HepG2 (cell line): ENCODE results near the gene TNFAIP2. TPM values are rescaled to one million over a fixed set of nuclear protein-coding genes. Genes with fewer than 3 reads are reported as not detected.
A peak's percentile ranks its signal among the peaks of the same experiment; 100 is the strongest.

Experiments
- ATAC-seq: fragments of 200-7000 bp; cut with Tn5 transposase; 3 replicates; pipeline ENCODE4 v1.9.1; 2020; ENCODE audit warnings: mild to moderate bottlenecking, moderate library complexity
- BruUV-seq: library from RNA; stranded (reverse); fragments of 400-500 nt; replicated peaks from 2 replicates; lab custom pipeline; 2021; lab: Mats Ljungman, UMichigan
- CTCF ChIA-PET: fragments of 300-600 bp; formaldehyde crosslinking; extraction: SDS; loops from one replicate; lab custom pipeline; 2021; ENCODE audit warnings: low total read pairs, inconsistent platforms, low intra/inter-chr PET ratio; lab: Yijun Ruan, JAX
- POLR2A ChIA-PET: fragments of 350-600 bp; sonication (Branson Sonifier 250); formaldehyde crosslinking; loops from one replicate; lab custom pipeline; 2020; ENCODE audit warnings: antibody characterized with exemption, inconsistent platforms; lab: Yijun Ruan, JAX
- DNase-seq: peaks from one replicate; pipeline ENCODE4 v3.0.0-alpha.2; 2015; ENCODE audit warnings: low spot score
- FAIRE-seq: peaks from 3 replicates; lab custom pipeline; 2011; peaks lifted over from hg19 to GRCh38; lab: Jason Lieb, UNC
- H2AFZ ChIP-seq: one replicate; pipeline ENCODE4 v1.6.1; 2011; ENCODE audit warnings: low read length, inconsistent platforms
- H3K27ac ChIP-seq: fragments of 300-600 bp; 3 replicates; pipeline ENCODE4 v1.8.0; 2011; ENCODE audit warnings: mixed run types, mild to moderate bottlenecking, mixed read lengths, low read length, inconsistent platforms; ENCODE audit not compliant: insufficient read depth; ENCODE audit errors: extremely low read length
- H3K27me3 ChIP-seq, 2 experiments: fragments of 200-600 bp in 1 of 2; 2 replicates in 1 of 2; 3 replicates in 1 of 2; pipeline versions ENCODE4 v1.6.0 to v1.8.0; 2011; ENCODE audit warnings: low read length in 2 of 2, mild to moderate bottlenecking in 2 of 2, moderate library complexity in 2 of 2, inconsistent platforms in 1 of 2; ENCODE audit not compliant: insufficient read depth in 2 of 2, control insufficient read depth in 1 of 2
- H3K36me3 ChIP-seq, 2 experiments: fragments of 200-600 bp in 1 of 2; replicated peaks in 1 of 2; 2 replicates in 1 of 2; 3 replicates in 1 of 2; pipeline versions ENCODE4 v1.5.1 to v1.8.0; 2011; ENCODE audit warnings: low read length in 2 of 2, inconsistent platforms in 1 of 2; ENCODE audit not compliant: insufficient read depth in 2 of 2, control insufficient read depth in 1 of 2
- H3K4me1 ChIP-seq: 2 replicates; pipeline ENCODE4 v1.5.1; 2012; ENCODE audit warnings: low read length, inconsistent platforms; ENCODE audit not compliant: insufficient read depth
- H3K4me2 ChIP-seq: 2 replicates; pipeline ENCODE4 v1.6.0; 2011; ENCODE audit warnings: low read depth, low read length, inconsistent platforms
- H3K4me3 ChIP-seq, 3 experiments: fragments of 200-600 bp in 1 of 3; sonication (generic), shearing (Covaris generic) in 1 of 3; replicated peaks in 1 of 3; 2 replicates each; pipeline ENCODE4 v1.5.1; 2011 to 2016; ENCODE audit warnings: low read length in 3 of 3, inconsistent platforms in 2 of 3, low read depth in 2 of 3, mild to moderate bottlenecking in 2 of 3, control low read depth in 1 of 3, mixed read lengths in 1 of 3; ENCODE audit not compliant: insufficient read depth in 1 of 3
- H3K79me2 ChIP-seq: one replicate; pipeline ENCODE4 v1.6.1; 2011; ENCODE audit warnings: low read length, inconsistent platforms; ENCODE audit not compliant: insufficient read depth
- H3K9ac ChIP-seq: 2 replicates; pipeline ENCODE4 v1.6.0; 2011; ENCODE audit warnings: mild to moderate bottlenecking, low read depth, low read length, inconsistent platforms; ENCODE audit not compliant: insufficient read depth
- H3K9me3 ChIP-seq: 2 replicates; pipeline ENCODE4 v1.5.1; 2012; ENCODE audit warnings: mild to moderate bottlenecking, low read length
- H4K20me1 ChIP-seq: 2 replicates; pipeline ENCODE4 v1.6.0; 2011; ENCODE audit warnings: inconsistent platforms, mild to moderate bottlenecking, low read length, moderate library complexity; ENCODE audit not compliant: insufficient read depth
- CBX2 ChIP-seq, 2 experiments: fragments of 200-600 bp in 1 of 2; sonication (generic); formaldehyde crosslinking in 1 of 2; IDR thresholded peaks; 2 replicates each; pipeline versions ENCODE4 v1.7.0 to v1.8.1; 2018 to 2022; ENCODE audit warnings: low read depth in 2 of 2, low read length in 1 of 2, mild to moderate bottlenecking in 1 of 2, missing genetic modification reagents in 1 of 2
- CSRNP2 ChIP-seq: sonication (generic); formaldehyde crosslinking; conservative IDR thresholded peaks from 2 replicates; pipeline ENCODE4 v1.8.0; 2022; ENCODE audit warnings: low read depth, missing genetic modification reagents
- HES4 ChIP-seq: sonication (generic); formaldehyde crosslinking; IDR thresholded peaks from 2 replicates; pipeline ENCODE4 v1.9.0; 2021; ENCODE audit warnings: mild to moderate bottlenecking, missing genetic modification reagents, borderline replicate concordance
- HNRNPLL ChIP-seq: fragments of 200-400 bp; formaldehyde crosslinking; IDR thresholded peaks from 2 replicates; pipeline ENCODE4 v1.6.1; 2017; ENCODE audit warnings: mild to moderate bottlenecking, low read depth, low read length; ENCODE audit not compliant: poor library complexity, severe bottlenecking
- HOXA3 ChIP-seq: sonication (generic); formaldehyde crosslinking; IDR thresholded peaks from 2 replicates; pipeline ENCODE4 v1.5.0; 2020; ENCODE audit warnings: missing genetic modification reagents
- IKZF5 ChIP-seq: IDR thresholded peaks from 2 replicates; pipeline ENCODE4 v1.6.1; 2018; ENCODE audit warnings: missing genetic modification reagents, mild to moderate bottlenecking, missing compliant biosample characterization
- IRF2 ChIP-seq: IDR thresholded peaks from 2 replicates; pipeline ENCODE4 v1.6.1; 2018; ENCODE audit warnings: missing genetic modification reagents, missing compliant biosample characterization
- JARID2 ChIP-seq: sonication (generic); formaldehyde crosslinking; IDR thresholded peaks from 2 replicates; pipeline ENCODE4 v1.8.1; 2023; ENCODE audit warnings: missing genetic modification reagents, inconsistent platforms; ENCODE audit not compliant: insufficient replicate concordance
- MIER2 ChIP-seq: IDR thresholded peaks from 2 replicates; pipeline ENCODE4 v1.6.1; 2016; ENCODE audit warnings: missing biosample characterization, missing genetic modification reagents
- MTERF4 ChIP-seq: sonication (generic); formaldehyde crosslinking; IDR thresholded peaks from 2 replicates; pipeline ENCODE4 v1.8.0; 2023; ENCODE audit warnings: mild to moderate bottlenecking, missing genetic modification reagents
- NFRKB ChIP-seq: fragments of 450-650 bp; IDR thresholded peaks from 2 replicates; pipeline ENCODE4 v1.6.1; 2017
- RFX5 ChIP-seq: IDR thresholded peaks from 2 replicates; pipeline ENCODE4 v1.6.1; 2011; ENCODE audit warnings: low read depth, low read length, improper control_type of control experiment
- SNAI1 ChIP-seq: sonication (generic); formaldehyde crosslinking; IDR thresholded peaks from 2 replicates; pipeline ENCODE4 v1.5.0; 2020; ENCODE audit warnings: mild to moderate bottlenecking, missing genetic modification reagents, borderline replicate concordance
- THAP7 ChIP-seq: sonication (generic); formaldehyde crosslinking; IDR thresholded peaks from 2 replicates; pipeline ENCODE4 v1.8.1; 2023; ENCODE audit warnings: mild to moderate bottlenecking, missing genetic modification reagents
- TSC22D2 ChIP-seq: sonication (generic); formaldehyde crosslinking; IDR thresholded peaks from 2 replicates; pipeline ENCODE4 v1.5.1; 2020; ENCODE audit warnings: missing genetic modification reagents, mild to moderate bottlenecking, borderline replicate concordance
- WIZ ChIP-seq: sonication (generic); formaldehyde crosslinking; IDR thresholded peaks from 2 replicates; pipeline ENCODE4 v1.5.1; 2020; ENCODE audit warnings: mild to moderate bottlenecking, missing genetic modification reagents
- ZNF362 ChIP-seq: sonication (generic); formaldehyde crosslinking; IDR thresholded peaks from 2 replicates; pipeline ENCODE4 v1.4.0; 2020; ENCODE audit warnings: missing genetic modification reagents, mild to moderate bottlenecking, borderline replicate concordance
- WGBS: methylation state at CpG from one replicate; pipeline ENCODE4 v1.1.6; 2017; ENCODE audit warnings: low lambda C conversion rate; 5-methylcytosine and 5-hydroxymethylcytosine counted together
- in situ Hi-C: cut with HindIII; loops from 2 replicates; pipeline ENCODE4 v1.10.0; 2017; ENCODE audit warnings: low pct_unique_long_range_greater_than_20kb; ENCODE audit not compliant: extremely low pct_ligation_motif_present
- intact Hi-C: fragments of 100-400 bp; cut with micrococcal nuclease; formaldehyde crosslinking; loops from one replicate; pipeline ENCODE4 v1.10.0; 2022; ENCODE audit not compliant: unreplicated experiment
- polyA plus RNA-seq, 8 experiments: library from polyadenylated mRNA; depleted of rRNA in 3 of 8; stranded (reverse) in 7 of 8; unstranded in 1 of 8; fragments of >200 nt; fragmentation: Illumina TruSeq in 4 of 8; extraction: Trizol in 4 of 8; gene quantifications; 2 replicates each; pipeline versions ENCODE4 v1.2.1 to v1.2.3, GENCODE V29; 2011 to 2016; ENCODE audit warnings: low read depth in 4 of 8, missing spikeins in 1 of 8, mixed read lengths in 1 of 8; ENCODE audit not compliant: insufficient read depth in 1 of 8
- total RNA-seq, 5 experiments: library from RNA; depleted of rRNA; stranded (reverse); fragments of >200 nt; fragmentation: Illumina TruSeq; extraction: Trizol; gene quantifications; 2 replicates each; pipeline ENCODE4 v1.2.3, GENCODE V29; 2016; ENCODE audit warnings: low read depth in 1 of 5

TNFAIP2 gene
- total and polyA plus RNA-seq, 2 of the 13 experiments (the other 11 are each of a cell fraction or from before 2014, with no cell fraction given), result 0.46 to 1.5 TPM

GRCh38 chr14:103084021-103084919 lies 39.0 kb upstream of the TNFAIP2 start, which contains the start of gene LBHD2:
Gene LBHD2, plus strand, starts transcription at chr14:103084210. Its CDS starts 1,803 bp downstream, at chr14:103086013.
- no peaks in the 10 kb centered on the region for H3K9me3 ChIP-seq
- ChIA-PET POLR2A (interaction anchor here (0.9 to 1.2 kb wide), 2 partner anchors 15 to 16 kb away, joined by 3 to 4 read pairs; no protein-coding TSS in a partner anchor), CTCF (no interaction called here)
- no peak for FAIRE-seq
- intact Hi-C loops, result no loop called here
- H3K27me3 ChIP-seq, result peaks cover 0 to 25% of the 10 kb centered on the region in 2 experiments; a peak in 4 of 5 replicates
- H2AFZ ChIP-seq, result no peak within 1 kb of the TSS
- peak within 1 kb of the TSS; percentile 70 for H3K4me2 ChIP-seq
- no peak within 1 kb of the TSS for H3K27ac ChIP-seq
- in situ Hi-C loops, result no loop called here
- H3K4me3 ChIP-seq, result peak within 1 kb of the TSS; percentile 11 to 67 (median 45); a peak in 4 of 6 replicates
- no TSS peak for BruUV-seq
- H3K36me3 ChIP-seq, result no peaks in the 10 kb centered on the region
- DNase-seq, result no peak
- H3K9ac ChIP-seq, result 0 out of 2 replicates have a peak within 1 kb of the TSS, but pooled peaks have one; percentile 23
- WGBS, result 2% methylated on average over 36 of the region's 61 CpGs
- peaks cover 53% of the 10 kb centered on the region for H3K4me1 ChIP-seq
- H4K20me1 ChIP-seq, result no peaks in the 10 kb centered on the region
- no peaks in the 10 kb centered on the region for H3K79me2 ChIP-seq
- peak; percentile 70 for ATAC-seq
- TF ChIP-seq JARID2 (CRISPR knock-in tag) (no peak), HES4 (CRISPR knock-in tag) (peak; percentile 54; the same call in 1 of the 2 replicates), HOXA3 (CRISPR knock-in tag) (0 out of 2 replicates have a peak, but pooled peaks have one; percentile 19), RFX5 (no peak), MTERF4 (CRISPR knock-in tag) (peak; percentile 58; the same call in 1 of the 2 replicates), HNRNPLL (peak; percentile 47), CBX2 (IDR thresholded peaks at IDR 0.05; ENCODE audit: low read depth, low read length) (no peak), CBX2 (CRISPR knock-in tag; IDR thresholded peaks at IDR 0.05; ENCODE audit: low read depth) (no peak), ZNF362 (no peak), TSC22D2 (CRISPR knock-in tag) (no peak), CSRNP2 (CRISPR knock-in tag) (no peak), WIZ (no peak), MIER2 (CRISPR knock-in tag) (no peak), IKZF5 (no peak), IRF2 (no peak), NFRKB (no peak), THAP7 (no peak), SNAI1 (CRISPR knock-in tag) (no peak)
